HCT116 (cell line): Measurements from ENCODE around the gene ATF7IP. TPM values are rescaled to one million over a fixed set of nuclear protein-coding genes. Genes with fewer than 3 reads are reported as not detected.
A peak's percentile ranks its signal among the peaks of the same experiment; 100 is the strongest.

Experiments
- ATAC-seq: fragments of 200-7000 bp; cut with Tn5 transposase; 2 replicates; pipeline ENCODE4 v1.9.1; 2020; ENCODE audit warnings: mild to moderate bottlenecking, moderate library complexity
- Bru-seq: library from RNA; stranded (reverse); fragments of 400-500 nt; gene quantifications from one replicate; lab custom pipeline; 2021; lab: Mats Ljungman, UMichigan
- BruChase-seq, 2 experiments: library from RNA; stranded (reverse); fragments of 400-500 nt; gene quantifications; one replicate each; lab custom pipeline; 2021; lab: Mats Ljungman, UMichigan
- BruUV-seq: library from RNA; stranded (reverse); fragments of 400-500 nt; replicated peaks from 2 replicates; lab custom pipeline; 2021; lab: Mats Ljungman, UMichigan
- CTCF ChIA-PET: fragments of 300-600 bp; sonication (Branson Sonifier 250); formaldehyde crosslinking; loops from one replicate; lab custom pipeline; 2021; ENCODE audit warnings: antibody characterized with exemption; lab: Charles Lee
- POLR2A ChIA-PET: fragments of 300-600, 350-600 bp; sonication (Branson Sonifier 250); formaldehyde crosslinking; loops from one replicate; lab custom pipeline; 2021; ENCODE audit warnings: antibody characterized with exemption; lab: Charles Lee
- RAD21 ChIA-PET, 2 experiments: fragments of 300-600 bp; sonication (Branson Sonifier 250); formaldehyde crosslinking; loops; one replicate each; lab custom pipeline; 2023; ENCODE audit warnings: low total read pairs in 2 of 2; ENCODE audit not compliant: uncharacterized antibody in 2 of 2, unreplicated experiment in 2 of 2, low non-redundant PET in 1 of 2; lab: Charles Lee
- DNase-seq: peaks from one replicate; pipeline ENCODE4 v3.0.0-alpha.2; 2010; ENCODE audit warnings: low read depth, low spot score
- H2AFZ ChIP-seq: fragments of 200-600 bp; shearing (Covaris generic), sonication (generic); 2 replicates; pipeline ENCODE4 v1.6.1; 2017; ENCODE audit warnings: low read depth, mixed run types, mixed read lengths, antibody characterized with exemption, low read length; ENCODE audit not compliant: poor library complexity, severe bottlenecking
- H3K27ac ChIP-seq: 2 replicates; pipeline ENCODE4 v1.5.1; 2012; ENCODE audit warnings: low read depth, low read length
- H3K27me3 ChIP-seq: fragments of 200-600 bp; sonication (generic); 2 replicates; pipeline ENCODE4 v1.6.1; 2016; ENCODE audit warnings: mixed run types, low read length, mixed read lengths; ENCODE audit not compliant: insufficient read depth
- H3K36me3 ChIP-seq, 2 experiments: fragments of 200-500 bp in 1 of 2; fragments of 200-600 bp in 1 of 2; sonication (Bioruptor generic) in 1 of 2; sonication (generic) in 1 of 2; 2 replicates each; pipeline versions ENCODE4 v1.5.1 to v1.6.1; 2014 to 2016; ENCODE audit warnings: low read length in 2 of 2, inconsistent platforms in 1 of 2, mixed read lengths in 1 of 2, mixed run types in 1 of 2; ENCODE audit not compliant: insufficient read depth in 2 of 2, control insufficient read depth in 1 of 2
- H3K4me1 ChIP-seq, 2 experiments: fragments of 200-600 bp in 1 of 2; sonication (generic) in 1 of 2; 2 replicates each; pipeline versions ENCODE4 v1.5.1 to v1.6.1; 2012 to 2017; ENCODE audit warnings: low read length in 2 of 2, inconsistent platforms in 1 of 2, mild to moderate bottlenecking in 1 of 2, mixed read lengths in 1 of 2, mixed run types in 1 of 2, moderate library complexity in 1 of 2; ENCODE audit not compliant: insufficient read depth in 2 of 2, control insufficient read depth in 1 of 2
- H3K4me2 ChIP-seq: fragments of 200-600 bp; sonication (generic); 2 replicates; pipeline ENCODE4 v1.6.1; 2017; ENCODE audit warnings: mixed run types, low read length, mixed read lengths
- H3K4me3 ChIP-seq, 2 experiments: fragments of 200-600 bp in 1 of 2; sonication (generic) in 1 of 2; replicated peaks in 1 of 2; 2 replicates each; pipeline ENCODE4 v1.5.1; 2011 to 2016; ENCODE audit warnings: low read length in 2 of 2, control low read depth in 1 of 2, low read depth in 1 of 2, mild to moderate bottlenecking in 1 of 2, mixed read lengths in 1 of 2, mixed run types in 1 of 2
- H3K79me2 ChIP-seq: fragments of 200-600 bp; sonication (generic); 2 replicates; pipeline ENCODE4 v1.6.1; 2017; ENCODE audit warnings: mild to moderate bottlenecking, mixed run types, low read length, moderate library complexity, mixed read lengths; ENCODE audit not compliant: insufficient read depth
- H3K9ac ChIP-seq: fragments of 200-600 bp; sonication (generic); 2 replicates; pipeline ENCODE4 v1.6.1; 2016; ENCODE audit warnings: low read length, mixed read lengths
- H3K9me2 ChIP-seq: fragments of 200-600 bp; sonication (generic), shearing (Covaris generic); 2 replicates; pipeline ENCODE4 v1.6.1; 2017; ENCODE audit warnings: mixed run types, mild to moderate bottlenecking, moderate library complexity; ENCODE audit not compliant: insufficient read depth
- H3K9me3 ChIP-seq, 2 experiments: fragments of 200-500 bp in 1 of 2; fragments of 200-600 bp in 1 of 2; sonication (Bioruptor generic) in 1 of 2; sonication (generic) in 1 of 2; 2 replicates each; pipeline ENCODE4 v1.6.1; 2014 to 2017; ENCODE audit warnings: low read length in 2 of 2, mixed read lengths in 2 of 2, inconsistent platforms in 1 of 2, low read depth in 1 of 2, mild to moderate bottlenecking in 1 of 2, mixed run types in 1 of 2, moderate library complexity in 1 of 2; ENCODE audit not compliant: control insufficient read depth in 1 of 2, insufficient read depth in 1 of 2
- H4K20me1 ChIP-seq: fragments of 200-600 bp; sonication (generic), shearing (Covaris generic); 2 replicates; pipeline ENCODE4 v1.6.1; 2017; ENCODE audit warnings: mixed run types, mild to moderate bottlenecking, moderate library complexity; ENCODE audit not compliant: insufficient read depth
- ATF3 ChIP-seq: IDR thresholded peaks from 2 replicates; pipeline ENCODE4 v1.6.1; 2012
- CBX3 ChIP-seq: IDR thresholded peaks from 2 replicates; pipeline ENCODE4 v1.6.1; 2012; ENCODE audit warnings: low read depth
- CEBPB ChIP-seq: IDR thresholded peaks from 2 replicates; pipeline ENCODE4 v1.6.1; 2012; ENCODE audit warnings: low read depth
- CTCF ChIP-seq, 3 experiments: fragments of 200-600 bp in 1 of 3; sonication (generic) in 1 of 3; IDR thresholded peaks in 2 of 3; conservative IDR thresholded peaks in 1 of 3; 2 replicates each; pipeline ENCODE4 v1.5.1; 2012 to 2017; ENCODE audit warnings: low read depth in 2 of 3, low read length in 2 of 3, antibody characterized with exemption in 1 of 3, borderline replicate concordance in 1 of 3, control low read depth in 1 of 3, mild to moderate bottlenecking in 1 of 3, mixed read lengths in 1 of 3, mixed run types in 1 of 3, moderate library complexity in 1 of 3; ENCODE audit not compliant: insufficient read depth in 1 of 3
- EGR1 ChIP-seq: IDR thresholded peaks from 2 replicates; pipeline ENCODE4 v1.6.1; 2012; ENCODE audit warnings: low read depth
- EZH2 ChIP-seq: fragments of 200-600 bp; sonication (generic); IDR thresholded peaks from 2 replicates; pipeline ENCODE4 v1.6.1; 2017; ENCODE audit warnings: antibody characterized with exemption, mixed run types
- MAX ChIP-seq: IDR thresholded peaks from 2 replicates; pipeline ENCODE4 v1.6.1; 2012
- POLR2AphosphoS5 ChIP-seq: IDR thresholded peaks from 2 replicates; pipeline ENCODE4 v1.6.1; 2011; ENCODE audit warnings: mild to moderate bottlenecking, low read depth, low read length, moderate library complexity
- RAD21 ChIP-seq: IDR thresholded peaks from 2 replicates; pipeline ENCODE4 v1.6.1; 2012; ENCODE audit warnings: low read depth, mild to moderate bottlenecking
- SP1 ChIP-seq: IDR thresholded peaks from 2 replicates; pipeline ENCODE4 v1.6.1; 2012; ENCODE audit warnings: low read depth
- SRF ChIP-seq: IDR thresholded peaks from 2 replicates; pipeline ENCODE4 v1.6.1; 2012; ENCODE audit warnings: low read depth
- TCF7L2 ChIP-seq: IDR thresholded peaks from 2 replicates; pipeline ENCODE4 v1.7.0; 2011; ENCODE audit warnings: borderline replicate concordance, inconsistent platforms; ENCODE audit not compliant: insufficient read depth, insufficient read length; ENCODE audit errors: extremely low read depth
- YY1 ChIP-seq: IDR thresholded peaks from 2 replicates; pipeline ENCODE4 v1.6.1; 2011; ENCODE audit warnings: low read length, low read depth, moderate library complexity, mild to moderate bottlenecking; ENCODE audit not compliant: insufficient replicate concordance; ENCODE audit errors: extremely low read depth
- ZNF274 ChIP-seq: fragments of 200-500 bp; sonication (Bioruptor generic); IDR thresholded peaks from 2 replicates; pipeline ENCODE4 v1.6.1; 2014; ENCODE audit warnings: mild to moderate bottlenecking, low read depth, low read length, inconsistent platforms
- intact Hi-C: fragments of 100-400 bp; cut with micrococcal nuclease; formaldehyde crosslinking; loops from 2 replicates; pipeline ENCODE4 v1.10.0; 2022
- long read RNA-seq: library from polyadenylated mRNA; unstranded; transcript quantifications from one replicate; pipeline ENCODE4 v2.0.0, GENCODE V29; 2021; ENCODE audit not compliant: unreplicated experiment
- polyA plus RNA-seq: library from polyadenylated mRNA; unstranded; fragments of >200 nt; gene quantifications from 2 replicates; pipeline ENCODE4 v1.2.1, GENCODE V29; 2012; ENCODE audit warnings: missing spikeins
- total RNA-seq: library from RNA; stranded (reverse); gene quantifications from one replicate; pipeline ENCODE4 v1.2.1, GENCODE V29; 2021; ENCODE audit not compliant: unreplicated experiment

Gene ATF7IP
- total RNA-seq (38.6 TPM), Bru-seq, nascent RNA (percentile 88 among the genes with signal in this experiment), BruChase-seq, experiment 1, labeled RNA remaining after a 6-hour chase (percentile 71 among the genes with signal in this experiment), BruChase-seq, experiment 2, labeled RNA remaining after a 2-hour chase (percentile 82 among the genes with signal in this experiment)
- polyA plus RNA-seq = 8.4 and 9.7 TPM in 2 replicates
- long read RNA-seq, full-length matches to known transcripts = 9 of 20 reads
- long read RNA-seq, partial matches to known transcripts = 11 of 20 reads
- long read RNA-seq, other reads (novel, unspliced or antisense) = 0 of 20 reads

GRCh38 chr12:14365294-14366208 is at the start of gene ATF7IP:
Gene ATF7IP (plus strand): TSS chr12:14365682. CDS start chr12:14423916, 58,234 bp downstream.
- no peaks in the 10 kb centered on the region for H3K36me3 ChIP-seq
- POLR2A ChIA-PET = interaction anchor here (0.7 to 2.6 kb wide), 17 partner anchors 9 to 127 kb away, joined by 3 to 18 read pairs (median 3); no protein-coding TSS in a partner anchor
- no peaks in the 10 kb centered on the region for H3K9me3 ChIP-seq
- TF ChIP-seq YY1 = peak; percentile 59
- no peak for TF ChIP-seq ATF3
- TF ChIP-seq RAD21 = peak; percentile 35
- no peak for TF ChIP-seq EZH2
- peak; percentile 94 for TF ChIP-seq MAX
- TF ChIP-seq ZNF274 = no peak
- TF ChIP-seq CEBPB = peak; percentile 34; the same call in 1 of the 2 replicates
- peak; percentile 89 for TF ChIP-seq SRF
- peak; percentile 95 for TF ChIP-seq CBX3
- TF ChIP-seq TCF7L2 = peak; percentile 68
- TF ChIP-seq CTCF (IDR thresholded peaks at IDR 0.05 in 2 of 3, conservative IDR thresholded peaks at IDR 0.05 in 1 of 3; ENCODE audit: borderline replicate concordance in 1 of 3, insufficient read depth in 1 of 3, low read depth in 2 of 3, low read length in 2 of 3) = peak; percentile 15 to 41 (median 36); a peak in 3 of 6 replicates
- peak; percentile 66 for TF ChIP-seq SP1
- TF ChIP-seq POLR2AphosphoS5 = peak; percentile 61
- TF ChIP-seq EGR1 = peak; percentile 90
- peak within 1 kb of the TSS; percentile 50 to 51 for H3K4me3 ChIP-seq
- BruUV-seq = TSS peak; percentile 66
- RAD21 ChIA-PET = interaction anchor here (0.6 to 1.4 kb wide), 3 partner anchors 120 to 127 kb away, joined by 3 to 8 read pairs (median 4); no protein-coding TSS in a partner anchor
- no peaks in the 10 kb centered on the region for H3K27me3 ChIP-seq
- ATAC-seq (peak; percentile 96), DNase-seq (peak; percentile 90)
- peak within 1 kb of the TSS; percentile 63 for H3K9ac ChIP-seq
- peaks cover 41% of the 10 kb centered on the region for H3K79me2 ChIP-seq
- intact Hi-C loops = loop anchor here (1.0 to 5.0 kb wide), 3 partner anchors 37 to 127 kb away; no protein-coding TSS in a partner anchor
- no peaks in the 10 kb centered on the region for H3K9me2 ChIP-seq
- H3K4me1 ChIP-seq = peaks cover 2 to 25% of the 10 kb centered on the region in 2 experiments; a peak in 3 of 4 replicates
- peak within 1 kb of the TSS; percentile 63 for H2AFZ ChIP-seq
- peak within 1 kb of the TSS; percentile 99 for H3K27ac ChIP-seq
- CTCF ChIA-PET = interaction anchor here (0.7 to 2.1 kb wide), 8 partner anchors 28 to 180 kb away, joined by 3 to 9 read pairs (median 4); no protein-coding TSS in a partner anchor
- peak within 1 kb of the TSS; percentile 66 for H3K4me2 ChIP-seq
- no peaks in the 10 kb centered on the region for H4K20me1 ChIP-seq
